ENCODE results near the gene MIEN1.

GRCh38 chr17:39699818-39700147 is 30.5 kb downstream of the MIEN1 start, which contains the start of gene ERBB2:
- TF ChIP-seq JUNB (IDR thresholded peaks at IDR 0.05) (no peak), CTCF (IDR thresholded peaks at IDR 0.05) (no peak), RAD21 (conservative IDR thresholded peaks at IDR 0.05 in 1 of 2, IDR thresholded peaks at IDR 0.05 in 1 of 2) (no peak), RNF2 (IDR thresholded peaks at IDR 0.05; ENCODE audit: borderline replicate concordance, low read depth) (no peak), KDM1A (IDR thresholded peaks at IDR 0.05; ENCODE audit: low read depth) (no peak), EP300 (IDR thresholded peaks at IDR 0.05) (no peak), PBX3 (IDR thresholded peaks at IDR 0.05) (no peak), CEBPB (IDR thresholded peaks at IDR 0.05) (no peak), E2F6 (IDR thresholded peaks at IDR 0.05; ENCODE audit: borderline replicate concordance, low read depth) (0 out of 2 replicates have a peak, but pooled peaks have one; percentile 28), TP53 (CRISPR knock-in tag; IDR thresholded peaks at IDR 0.05) (no peak), MAX (IDR thresholded peaks at IDR 0.05) (peak; percentile 62; the same call in 1 of the 2 replicates), BHLHE40 (IDR thresholded peaks at IDR 0.05; ENCODE audit: low read depth, low read length) (no peak), HES2 (IDR thresholded peaks at IDR 0.05) (no peak), POLR2A (IDR thresholded peaks at IDR 0.05; ENCODE audit: low read length) (peak; percentile 77)

All from A549 (cell line).